Thoracic aorta (tissue), 2 donors: ENCODE results near the gene SBF1. TPM values are rescaled to one million over a fixed set of nuclear protein-coding genes. Genes with fewer than 3 reads are reported as not detected.

Experiments
- ATAC-seq: fragments of 150-250 bp; one replicate; pipeline ENCODE4 v1.8.0; 2017; ENCODE audit warnings: low read depth; ENCODE audit not compliant: insufficient number of reproducible peaks, low FRiP score
- DNase-seq: peaks from one replicate; pipeline ENCODE4 v3.0.0-alpha.2; 2020; ENCODE audit warnings: low spot score
- H3K27ac ChIP-seq, 2 donors: fragments of 200-600 bp; sonication (generic); 1 replicate in 1 of 2; 2 replicates in 1 of 2; pipeline ENCODE4 v1.5.1; 2016; ENCODE audit warnings: mild to moderate bottlenecking in 2 of 2, moderate library complexity in 2 of 2
- H3K27me3 ChIP-seq: fragments of 200-600 bp; sonication (generic); replicated peaks from 2 replicates; pipeline ENCODE4 v1.6.0; 2016; ENCODE audit warnings: mild to moderate bottlenecking; ENCODE audit not compliant: insufficient read depth
- H3K36me3 ChIP-seq: fragments of 200-600 bp; sonication (generic); one replicate; pipeline ENCODE4 v1.5.1; 2016
- H3K4me1 ChIP-seq, 2 donors: fragments of 200-600 bp; sonication (generic); 1 replicate in 1 of 2; 2 replicates in 1 of 2; pipeline versions ENCODE4 v1.5.1 to v1.6.0; 2016; ENCODE audit warnings: low read depth in 2 of 2, mild to moderate bottlenecking in 1 of 2; ENCODE audit not compliant: control insufficient read depth in 1 of 2
- H3K4me3 ChIP-seq: fragments of 200-600 bp; sonication (generic); 2 replicates; pipeline ENCODE4 v1.5.1; 2016; ENCODE audit warnings: mild to moderate bottlenecking
- H3K9me3 ChIP-seq: fragments of 200-600 bp; sonication (generic); 2 replicates; pipeline ENCODE4 v1.5.1; 2016
- CTCF ChIP-seq: fragments of 200-600 bp; sonication (generic); IDR thresholded peaks from one replicate; pipeline ENCODE4 v1.5.1; 2019; ENCODE audit warnings: antibody characterized with exemption
- total RNA-seq, 2 donors: library from RNA; depleted of rRNA; stranded (reverse); fragments of >200 nt; gene quantifications; one replicate each; pipeline versions ENCODE4 v1.1.0 to v1.2.3, GENCODE V29; 2016

Gene SBF1
- total RNA-seq, 2 donors from 2014 or later, result 72.9 to 99.9 TPM

DNA sequence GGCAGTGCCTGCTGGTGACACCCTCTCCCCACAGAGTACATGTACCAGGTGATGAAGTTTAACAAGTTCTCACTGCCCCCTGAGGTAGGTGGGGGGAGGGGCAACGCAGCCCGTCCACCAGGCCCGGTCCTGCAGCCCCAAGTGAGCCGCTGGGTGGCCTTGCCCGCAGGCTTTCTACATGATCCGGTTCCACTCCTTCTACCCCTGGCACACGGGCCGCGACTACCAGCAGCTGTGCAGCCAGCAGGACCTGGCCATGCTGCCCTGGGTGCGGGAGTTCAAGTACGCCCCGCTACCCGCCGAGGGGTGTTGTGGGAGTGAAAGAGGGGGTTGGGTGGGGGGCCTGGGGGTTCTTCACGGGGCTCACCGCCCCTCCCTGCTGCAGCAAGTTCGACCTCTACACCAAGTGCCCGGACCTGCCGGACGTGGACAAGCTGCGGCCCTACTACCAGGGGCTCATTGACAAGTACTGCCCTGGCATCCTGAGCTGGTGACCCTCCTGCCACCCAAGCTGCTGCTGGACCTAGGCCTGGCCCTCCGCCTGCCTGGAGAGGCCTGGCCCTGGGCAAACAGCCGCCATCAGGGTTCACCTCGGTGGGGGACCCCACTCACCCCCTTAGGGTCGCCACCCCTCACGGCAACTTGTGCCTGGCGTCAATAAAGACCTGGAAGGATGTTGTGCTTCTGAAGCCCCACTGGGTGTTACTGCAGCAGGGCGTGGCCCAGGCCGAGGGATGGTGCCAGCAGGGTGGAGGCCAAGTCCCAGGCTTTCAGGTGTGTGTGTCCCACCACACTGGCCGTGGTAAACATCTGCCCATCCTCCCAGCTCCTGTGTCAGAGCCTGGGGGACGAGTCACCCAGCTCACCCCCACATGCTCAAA is 14.8 kb upstream of the SBF1 start:
- ATAC-seq (no peak), DNase-seq (no peak)
- H3K4me1 ChIP-seq, result no peaks in the 10 kb centered on the region
- no peaks in the 10 kb centered on the region for H3K9me3 ChIP-seq
- H3K4me3 ChIP-seq, result no peak overlapping the region
- TF ChIP-seq CTCF, result no peak
- no peaks in the 10 kb centered on the region for H3K36me3 ChIP-seq
- no peak overlapping the region for H3K27ac ChIP-seq
- no peaks in the 10 kb centered on the region for H3K27me3 ChIP-seq

- ATAC-seq, result no peak
- no peak for TF ChIP-seq CTCF
- Histone ChIP-seq H3K27me3 (no peaks in the 10 kb centered on the region), H3K27ac (no peak overlapping the region), H3K4me3 (no peak overlapping the region), H3K4me1 (no peaks in the 10 kb centered on the region), H3K36me3 (no peaks in the 10 kb centered on the region), H3K9me3 (no peaks in the 10 kb centered on the region)
- no peak for DNase-seq
Observed at GRCh38 chr22:50488886-50489285, 14.1 kb upstream of the SBF1 start.

DNA sequence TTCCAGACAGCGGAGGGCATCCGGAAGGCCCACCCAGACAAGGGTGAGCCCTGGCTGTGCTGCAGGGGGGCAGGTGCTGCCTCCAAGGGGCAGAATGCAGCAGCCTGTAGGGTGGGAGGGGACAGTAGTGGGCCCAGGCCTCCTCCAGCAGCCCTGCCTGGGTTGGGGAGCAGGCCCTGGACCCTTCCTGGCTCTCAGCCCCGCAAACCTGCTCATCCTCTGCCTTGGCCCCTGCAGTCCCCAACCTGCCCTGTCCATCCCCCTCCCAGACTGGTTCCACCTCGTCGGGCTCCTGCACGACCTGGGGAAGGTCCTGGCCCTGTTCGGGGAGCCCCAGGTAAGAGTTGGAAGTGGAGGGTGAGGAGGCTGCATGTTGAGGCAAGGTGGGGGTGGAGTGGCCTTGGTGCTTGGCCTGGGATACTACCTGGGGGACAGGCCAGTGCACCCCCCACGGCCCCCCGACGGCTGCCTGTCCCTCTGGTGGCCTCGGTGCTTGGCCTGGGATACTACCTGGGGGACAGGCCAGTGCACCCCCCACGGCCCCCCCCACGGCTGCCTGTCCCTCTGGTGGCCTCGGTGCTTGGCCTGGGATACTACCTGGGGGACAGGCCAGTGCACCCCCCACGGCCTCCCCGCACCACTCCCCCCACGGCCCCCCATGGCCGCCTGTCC is 13.3 kb upstream of the SBF1 start:
- no peak overlapping the region for H3K4me3 ChIP-seq
- no peak for DNase-seq
- TF ChIP-seq CTCF, result no peak
- H3K36me3 ChIP-seq, result no peaks in the 10 kb centered on the region
- no peaks in the 10 kb centered on the region for H3K4me1 ChIP-seq
- no peak for ATAC-seq
- H3K27ac ChIP-seq, result no peak overlapping the region
- H3K27me3 ChIP-seq, result no peaks in the 10 kb centered on the region
- H3K9me3 ChIP-seq, result no peaks in the 10 kb centered on the region

DNA sequence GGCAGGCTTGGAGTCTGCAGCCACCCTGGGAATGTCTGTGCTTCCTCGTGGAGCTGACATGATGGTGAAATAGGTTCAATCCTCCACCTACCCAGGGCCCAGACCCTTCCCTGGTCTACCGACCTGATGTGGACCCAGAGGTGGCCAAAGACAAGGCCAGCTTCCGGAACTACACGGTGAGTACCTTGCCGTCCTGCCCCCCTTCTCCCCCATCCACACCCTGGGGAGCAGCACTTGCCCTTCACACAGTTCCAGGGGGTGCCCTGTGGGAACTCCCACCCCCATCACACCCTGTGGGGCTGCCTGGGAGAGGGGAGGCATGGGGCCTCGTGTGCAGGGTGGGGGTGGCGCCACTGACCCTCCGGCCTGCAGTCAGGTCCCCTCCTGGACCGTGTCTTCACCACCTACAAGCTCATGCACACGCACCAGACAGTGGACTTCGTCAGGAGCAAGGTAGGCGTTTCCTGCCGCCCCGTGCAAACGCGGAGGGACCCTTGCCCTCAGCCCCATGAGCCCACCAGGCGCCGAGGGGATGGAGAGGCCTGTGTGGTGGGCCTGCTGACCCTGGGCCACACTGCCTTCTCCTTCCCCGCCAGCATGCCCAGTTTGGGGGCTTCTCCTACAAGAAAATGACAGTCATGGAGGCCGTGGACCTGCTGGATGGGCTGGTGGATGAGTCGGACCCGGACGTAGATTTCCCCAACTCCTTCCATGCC is 12.6 kb upstream of the SBF1 start:
- Histone ChIP-seq H3K4me1 (no peaks in the 10 kb centered on the region), H3K4me3 (no peak overlapping the region), H3K9me3 (no peaks in the 10 kb centered on the region), H3K27me3 (no peaks in the 10 kb centered on the region), H3K36me3 (no peaks in the 10 kb centered on the region), H3K27ac (no peak overlapping the region)
- TF ChIP-seq CTCF, result no peak
- DNase-seq, result no peak
- ATAC-seq, result no peak
